GM12892 (cell line): ENCODE measurements around the gene CFAP46.

ENCODE experiments used
- POLR2A ChIP-seq: IDR thresholded peaks from 2 replicates; pipeline ENCODE4 v1.6.1; 2011; ENCODE audit warnings: low read depth, low read length, control low read depth
- POLR2AphosphoS5 ChIP-seq: IDR thresholded peaks from 2 replicates; pipeline ENCODE4 v1.6.1; 2011; ENCODE audit warnings: low read depth, low read length, control low read depth

GRCh38 chr10:132981746-132982145, 39.4 kb upstream of the CFAP46 start:
- TF ChIP-seq POLR2AphosphoS5 = no peak
- TF ChIP-seq POLR2A = no peak
